Measurements from ENCODE around the gene KCNMB2.

DNA sequence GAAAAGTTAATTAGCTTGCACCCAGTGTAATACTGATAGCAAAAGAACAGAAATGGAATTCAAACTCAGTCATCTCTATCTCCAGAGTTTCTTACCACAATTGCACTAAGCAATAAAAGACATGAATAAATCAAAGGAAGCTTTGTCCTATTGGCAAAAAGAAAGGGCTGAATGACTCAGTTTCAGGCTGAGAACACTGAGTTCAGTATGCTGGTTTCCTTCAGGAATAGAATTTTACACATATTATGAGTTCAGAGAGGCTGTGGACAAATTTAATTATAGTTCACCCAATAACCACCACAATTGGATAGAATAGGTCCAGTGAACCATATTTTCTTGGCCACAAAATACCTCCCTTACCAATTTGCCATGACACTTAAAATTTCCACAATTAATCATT, 249.7 kb downstream of the KCNMB2 start:
- TF ChIP-seq POLR2A (IDR thresholded peaks at IDR 0.05) (no peak), EP300 (IDR thresholded peaks at IDR 0.05) (no peak)
- TF ChIP-seq, protein P1, sequence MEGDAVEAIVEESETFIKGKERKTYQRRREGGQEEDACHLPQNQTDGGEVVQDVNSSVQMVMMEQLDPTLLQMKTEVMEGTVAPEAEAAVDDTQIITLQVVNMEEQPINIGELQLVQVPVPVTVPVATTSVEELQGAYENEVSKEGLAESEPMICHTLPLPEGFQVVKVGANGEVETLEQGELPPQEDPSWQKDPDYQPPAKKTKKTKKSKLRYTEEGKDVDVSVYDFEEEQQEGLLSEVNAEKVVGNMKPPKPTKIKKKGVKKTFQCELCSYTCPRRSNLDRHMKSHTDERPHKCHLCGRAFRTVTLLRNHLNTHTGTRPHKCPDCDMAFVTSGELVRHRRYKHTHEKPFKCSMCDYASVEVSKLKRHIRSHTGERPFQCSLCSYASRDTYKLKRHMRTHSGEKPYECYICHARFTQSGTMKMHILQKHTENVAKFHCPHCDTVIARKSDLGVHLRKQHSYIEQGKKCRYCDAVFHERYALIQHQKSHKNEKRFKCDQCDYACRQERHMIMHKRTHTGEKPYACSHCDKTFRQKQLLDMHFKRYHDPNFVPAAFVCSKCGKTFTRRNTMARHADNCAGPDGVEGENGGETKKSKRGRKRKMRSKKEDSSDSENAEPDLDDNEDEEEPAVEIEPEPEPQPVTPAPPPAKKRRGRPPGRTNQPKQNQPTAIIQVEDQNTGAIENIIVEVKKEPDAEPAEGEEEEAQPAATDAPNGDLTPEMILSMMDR (IDR thresholded peaks at IDR 0.05), result no peak

All from upper lobe of left lung (tissue), 4 donors.